Mucosa of stomach (tissue), 1 donor: Measurements from ENCODE around the gene ARVCF.

Experiments used
- H3K27me3 ChIP-seq: one replicate; pipeline ENCODE4 v1.7.0; 2013; ENCODE audit warnings: mild to moderate bottlenecking, low read length; ENCODE audit not compliant: control insufficient read depth, insufficient read depth
- H3K36me3 ChIP-seq: one replicate; pipeline ENCODE4 v1.7.0; 2013; ENCODE audit warnings: low read length; ENCODE audit not compliant: control insufficient read depth, insufficient read depth
- H3K4me1 ChIP-seq: one replicate; pipeline ENCODE4 v1.7.0; 2013; ENCODE audit warnings: mild to moderate bottlenecking, low read length; ENCODE audit not compliant: control insufficient read depth, insufficient read depth
- H3K4me3 ChIP-seq: one replicate; pipeline ENCODE4 v1.7.0; 2013; ENCODE audit warnings: low read length
- H3K9ac ChIP-seq: one replicate; pipeline ENCODE4 v1.7.0; 2013; ENCODE audit warnings: mild to moderate bottlenecking, low read length, moderate library complexity
- H3K9me3 ChIP-seq: one replicate; pipeline ENCODE4 v1.7.0; 2013; ENCODE audit warnings: mild to moderate bottlenecking, low read length, moderate library complexity; ENCODE audit not compliant: control insufficient read depth
- donor health status: Pancreatic carcinoma.

The ARVCF gene

DNA sequence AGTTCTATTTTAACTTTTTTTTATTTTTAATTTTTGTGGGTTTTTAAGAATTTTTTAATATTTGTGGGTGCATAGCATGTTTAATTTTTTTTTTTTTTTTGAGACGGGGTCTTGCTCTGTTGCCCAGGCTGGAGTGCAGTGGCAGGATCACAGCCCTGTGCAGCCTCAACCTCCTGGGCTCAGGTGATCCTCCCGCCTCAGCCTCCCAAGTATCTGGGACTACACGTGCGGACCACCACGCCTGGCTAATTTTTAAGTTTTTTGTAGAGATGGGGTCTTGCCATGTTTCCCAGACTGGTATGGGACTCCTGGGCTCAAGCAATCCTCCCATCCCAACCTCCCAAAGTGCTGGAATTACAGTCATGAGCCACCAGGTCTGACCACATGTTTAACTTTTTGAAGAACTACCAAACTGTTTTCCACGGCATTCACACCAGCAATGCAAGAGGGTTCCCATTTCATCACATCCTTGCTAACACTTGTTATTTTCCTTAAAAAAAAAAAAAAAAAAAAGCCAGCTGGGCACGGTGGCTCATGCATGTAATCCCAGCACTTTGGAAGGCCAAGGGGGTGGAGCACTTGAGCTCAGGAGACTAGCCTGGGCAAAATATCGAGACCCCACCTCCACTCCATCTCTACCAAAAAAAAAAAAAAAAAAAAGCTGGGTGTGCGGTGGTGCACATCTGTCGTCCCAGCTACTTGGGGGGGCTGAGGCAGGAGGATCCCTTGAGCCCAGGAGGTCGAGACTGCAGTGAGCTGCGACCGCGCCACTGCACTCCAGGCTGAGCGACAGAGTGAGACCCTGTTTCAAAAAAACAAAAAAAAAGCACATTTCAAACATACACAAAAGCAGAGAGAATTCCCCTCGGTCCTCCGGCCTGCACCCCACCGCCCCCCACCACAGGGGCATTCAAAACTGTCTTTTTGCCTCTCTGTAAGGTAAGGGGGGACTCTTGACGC lies 58.3 kb downstream of the ARVCF start:
- Histone ChIP-seq H3K9me3 (no peaks in the 10 kb centered on the region), H3K4me3 (no peak overlapping the region), H3K9ac (no peak overlapping the region), H3K27me3 (no peaks in the 10 kb centered on the region), H3K4me1 (peaks cover 44% of the 10 kb centered on the region), H3K36me3 (no peaks in the 10 kb centered on the region)

DNA sequence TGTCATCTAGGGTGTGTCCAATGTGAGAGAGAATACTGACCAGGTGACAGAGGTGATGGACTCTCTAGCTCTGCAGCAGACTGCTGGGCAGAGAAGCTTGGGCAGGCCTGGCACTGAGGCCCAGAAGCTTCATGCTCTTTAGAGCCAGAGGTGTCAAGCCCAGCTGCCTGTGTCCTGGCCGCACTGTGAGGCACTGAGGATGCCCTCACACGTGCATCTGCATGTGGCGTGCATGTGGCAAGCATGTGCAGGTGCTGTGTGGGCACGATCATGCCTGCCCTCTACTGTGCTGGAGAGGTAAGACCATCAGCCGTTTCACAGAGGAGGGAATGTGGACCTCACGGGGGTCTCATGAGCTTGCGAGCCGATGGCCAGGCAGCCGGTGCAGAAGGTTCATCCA lies 59.2 kb downstream of the ARVCF start:
- no peaks in the 10 kb centered on the region for H3K36me3 ChIP-seq
- H3K27me3 ChIP-seq: no peaks in the 10 kb centered on the region
- H3K9me3 ChIP-seq: no peaks in the 10 kb centered on the region
- peaks cover 37% of the 10 kb centered on the region for H3K4me1 ChIP-seq
- no peak overlapping the region for H3K4me3 ChIP-seq
- H3K9ac ChIP-seq: no peak overlapping the region

DNA sequence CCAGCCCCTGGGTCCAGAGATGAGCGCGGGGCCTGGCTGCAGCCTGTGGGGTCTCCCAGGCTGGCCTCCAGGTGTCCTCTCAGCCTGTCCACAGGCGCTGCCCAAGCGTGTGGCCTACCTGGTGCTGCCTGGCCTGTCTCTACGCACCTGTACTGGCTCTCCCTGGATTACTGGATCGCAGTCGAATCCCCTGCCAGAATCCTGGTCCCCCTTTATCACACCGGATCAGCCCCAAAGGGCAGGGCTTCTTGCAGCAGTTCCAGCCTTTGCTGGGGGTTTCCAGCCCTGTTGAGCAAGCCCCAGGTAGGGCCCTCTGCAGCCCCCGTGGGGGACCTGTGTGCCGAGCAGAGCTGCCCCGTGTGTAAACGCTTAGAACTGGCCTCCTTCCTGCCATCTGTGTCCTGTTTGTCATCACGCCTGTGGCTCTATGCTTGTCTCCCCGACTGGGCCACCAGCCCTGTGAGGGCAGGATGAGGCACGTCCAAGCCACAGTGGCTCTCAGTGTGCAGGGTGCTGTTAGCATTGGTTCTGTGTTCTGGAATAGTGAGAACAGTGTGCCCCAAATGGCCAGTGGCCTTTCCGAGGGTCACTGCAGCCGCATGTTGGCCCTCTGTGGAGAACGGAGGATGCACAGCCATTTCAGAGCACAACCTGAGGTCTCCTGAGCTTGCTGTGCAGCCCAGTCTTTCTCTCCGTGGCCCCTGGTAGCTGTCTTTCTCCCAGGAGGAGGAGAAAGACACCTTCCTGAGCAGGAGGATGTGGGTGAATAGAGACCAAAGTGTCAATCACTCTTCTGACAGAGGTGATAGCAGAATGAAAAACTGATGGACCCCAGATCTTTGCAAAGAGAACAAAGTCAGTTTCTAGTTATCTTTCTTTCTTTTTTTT lies 61.1 kb downstream of the ARVCF start:
- no peak overlapping the region for H3K9ac ChIP-seq
- no peak overlapping the region for H3K4me3 ChIP-seq
- no peaks in the 10 kb centered on the region for H3K36me3 ChIP-seq
- H3K4me1 ChIP-seq: peaks cover 19% of the 10 kb centered on the region
- H3K27me3 ChIP-seq: no peaks in the 10 kb centered on the region
- no peaks in the 10 kb centered on the region for H3K9me3 ChIP-seq

DNA sequence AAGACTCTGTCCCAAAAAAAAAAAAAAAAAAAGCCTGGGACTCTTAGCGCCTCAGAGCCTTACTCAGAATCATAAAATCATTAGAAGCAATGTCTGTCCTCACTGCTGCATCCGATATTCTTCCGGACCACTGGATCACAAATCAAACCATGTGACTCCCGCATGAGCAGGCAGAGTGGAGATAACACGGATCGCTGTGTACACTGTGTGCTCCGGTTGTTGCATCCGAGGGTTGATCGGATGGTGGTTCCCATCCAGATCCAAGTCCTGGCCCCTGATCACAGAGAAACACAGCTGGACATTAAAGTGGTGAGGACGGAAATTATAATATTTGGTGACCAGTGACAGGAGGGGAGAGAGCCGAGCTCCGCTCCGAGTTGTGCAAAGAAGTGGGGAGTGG lies 65.3 kb downstream of the ARVCF start:
- no peak overlapping the region for H3K9ac ChIP-seq
- no peaks in the 10 kb centered on the region for H3K9me3 ChIP-seq
- H3K27me3 ChIP-seq: no peaks in the 10 kb centered on the region
- peaks cover 13% of the 10 kb centered on the region for H3K4me1 ChIP-seq
- H3K4me3 ChIP-seq: no peak overlapping the region
- no peaks in the 10 kb centered on the region for H3K36me3 ChIP-seq

DNA sequence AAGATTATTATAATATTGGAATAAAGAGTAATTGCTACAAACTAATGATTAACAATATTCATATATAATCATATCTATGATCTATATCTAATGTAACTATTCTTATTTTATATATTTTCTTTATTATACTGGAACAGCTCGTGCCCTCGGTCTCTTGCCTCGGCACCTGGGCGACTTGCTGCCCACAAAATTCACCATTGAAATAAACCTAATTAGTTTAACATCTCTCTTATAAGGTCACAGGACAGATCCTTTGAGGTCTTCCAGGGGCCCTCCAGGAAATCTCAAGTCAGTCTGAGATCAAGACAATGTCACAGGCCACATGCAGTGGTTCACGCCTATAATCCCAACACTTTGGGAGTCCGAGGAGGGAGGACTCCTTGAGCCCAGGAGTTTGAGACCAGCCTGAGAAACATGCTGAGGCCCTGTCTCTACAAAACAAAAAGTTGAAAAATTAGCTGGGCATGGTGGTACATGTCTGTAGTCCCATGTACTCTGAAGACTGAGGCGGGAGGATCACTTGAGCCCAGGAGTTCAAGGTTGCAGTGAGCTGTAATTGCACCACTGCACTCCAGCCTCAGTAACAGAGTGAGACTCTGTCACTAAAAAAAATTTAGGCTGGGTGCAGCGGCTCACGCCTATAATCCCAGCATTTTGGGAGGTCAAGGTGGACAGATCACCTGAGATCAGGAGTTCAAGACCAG lies 68.4 kb downstream of the ARVCF start:
- peaks cover 7% of the 10 kb centered on the region for H3K4me1 ChIP-seq
- no peaks in the 10 kb centered on the region for H3K36me3 ChIP-seq
- no peaks in the 10 kb centered on the region for H3K9me3 ChIP-seq
- H3K9ac ChIP-seq: no peak overlapping the region
- H3K4me3 ChIP-seq: no peak overlapping the region
- no peaks in the 10 kb centered on the region for H3K27me3 ChIP-seq

DNA sequence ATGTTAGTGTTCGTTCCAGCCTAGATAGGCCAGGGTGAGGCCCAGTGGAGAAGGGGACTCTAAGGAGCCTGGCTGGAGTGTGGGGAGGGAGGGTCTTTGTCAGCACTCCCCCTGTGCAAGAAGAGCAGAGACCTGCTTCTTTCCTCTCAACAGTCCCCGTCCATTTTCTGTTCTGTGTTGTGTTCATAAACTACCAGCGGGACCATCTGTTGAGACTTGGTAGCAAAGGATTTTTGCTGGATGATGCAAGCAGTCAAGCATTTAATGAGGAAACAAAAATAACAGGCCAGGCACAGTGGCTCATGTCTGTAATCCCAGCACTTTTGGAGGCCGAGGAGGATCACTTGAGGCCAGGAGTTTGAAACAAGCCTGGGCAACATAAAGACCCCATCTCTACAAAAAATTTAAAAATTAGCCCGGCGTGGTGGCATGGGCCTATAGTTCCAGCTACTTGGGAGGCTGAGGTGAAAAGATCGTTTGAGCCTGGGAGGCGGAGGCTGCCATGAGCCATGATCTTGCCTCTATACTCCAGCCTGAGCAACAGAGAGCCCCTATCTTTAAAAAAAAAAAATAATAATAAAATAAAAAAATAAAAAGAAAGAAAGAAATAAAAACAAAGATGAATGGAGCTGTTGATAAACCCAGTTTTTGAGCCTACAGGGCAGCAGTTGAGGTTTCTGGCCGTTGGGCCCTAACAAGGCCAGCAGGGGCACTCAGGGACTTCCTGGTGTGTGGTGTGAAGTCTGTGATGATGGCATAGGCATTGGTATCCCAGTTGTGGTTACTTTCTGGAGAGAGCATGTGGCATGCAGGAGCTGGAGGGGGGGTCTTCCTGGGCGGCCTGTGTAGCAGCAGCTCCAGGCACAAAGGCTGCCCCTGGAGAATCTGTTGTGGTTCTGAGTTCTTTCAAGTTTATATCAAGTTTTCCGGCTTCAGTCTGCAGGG lies 73.3 kb downstream of the ARVCF start:
- no peaks in the 10 kb centered on the region for H3K36me3 ChIP-seq
- peak overlapping the region; percentile 53 for H3K4me3 ChIP-seq
- peak overlapping the region; percentile 89 for H3K9ac ChIP-seq
- H3K27me3 ChIP-seq: no peaks in the 10 kb centered on the region
- H3K4me1 ChIP-seq: peaks cover 33% of the 10 kb centered on the region
- no peaks in the 10 kb centered on the region for H3K9me3 ChIP-seq

DNA sequence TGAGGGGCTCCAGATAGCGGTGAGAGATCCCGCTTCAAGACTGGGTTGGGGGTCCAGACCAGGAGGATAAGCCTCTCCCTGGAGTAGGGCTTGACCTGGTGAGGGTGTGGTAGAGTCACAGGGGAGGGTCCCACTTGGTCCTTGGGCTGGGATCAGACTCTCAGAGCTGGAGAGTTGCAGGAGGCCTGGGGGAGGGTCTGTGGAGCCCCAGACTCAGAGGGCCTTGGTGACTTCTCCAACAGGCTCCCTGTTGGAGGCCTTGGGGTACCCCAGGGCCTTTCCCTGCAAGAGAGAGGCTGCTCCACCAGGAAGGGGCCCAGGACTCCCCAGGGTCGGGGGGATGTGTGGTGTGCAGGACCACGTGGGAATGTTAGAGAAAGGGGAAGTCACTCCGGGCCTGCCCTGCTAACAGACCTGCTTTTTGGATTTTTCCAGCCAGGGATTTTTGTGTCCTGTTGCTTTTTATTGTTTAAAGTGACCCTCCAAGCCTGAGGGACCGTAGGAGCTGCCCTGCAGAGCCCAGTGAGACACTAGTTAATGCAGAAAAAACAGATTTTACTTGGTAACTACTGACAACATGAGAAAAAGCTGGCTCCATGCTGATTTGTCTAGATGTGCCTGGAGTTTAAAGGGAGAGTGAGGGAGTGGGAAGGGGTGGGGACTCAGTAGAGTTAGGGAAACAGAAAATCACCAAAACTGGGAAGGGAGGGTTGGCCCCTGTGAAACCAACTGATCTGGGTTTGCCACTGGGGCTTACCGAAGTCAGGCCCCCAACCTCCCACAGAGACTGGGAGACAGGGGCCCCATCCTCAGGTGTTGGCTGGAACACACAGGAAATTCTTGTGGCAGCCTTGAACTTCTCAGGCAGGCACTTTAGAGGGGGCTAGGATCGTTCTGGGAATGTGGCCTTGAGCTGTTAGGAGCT lies 74.2 kb downstream of the ARVCF start:
- Histone ChIP-seq H3K4me1 (peaks cover 38% of the 10 kb centered on the region), H3K36me3 (no peaks in the 10 kb centered on the region), H3K9ac (peak overlapping the region; percentile 89), H3K9me3 (no peaks in the 10 kb centered on the region), H3K4me3 (peak overlapping the region; percentile 53), H3K27me3 (no peaks in the 10 kb centered on the region)

DNA sequence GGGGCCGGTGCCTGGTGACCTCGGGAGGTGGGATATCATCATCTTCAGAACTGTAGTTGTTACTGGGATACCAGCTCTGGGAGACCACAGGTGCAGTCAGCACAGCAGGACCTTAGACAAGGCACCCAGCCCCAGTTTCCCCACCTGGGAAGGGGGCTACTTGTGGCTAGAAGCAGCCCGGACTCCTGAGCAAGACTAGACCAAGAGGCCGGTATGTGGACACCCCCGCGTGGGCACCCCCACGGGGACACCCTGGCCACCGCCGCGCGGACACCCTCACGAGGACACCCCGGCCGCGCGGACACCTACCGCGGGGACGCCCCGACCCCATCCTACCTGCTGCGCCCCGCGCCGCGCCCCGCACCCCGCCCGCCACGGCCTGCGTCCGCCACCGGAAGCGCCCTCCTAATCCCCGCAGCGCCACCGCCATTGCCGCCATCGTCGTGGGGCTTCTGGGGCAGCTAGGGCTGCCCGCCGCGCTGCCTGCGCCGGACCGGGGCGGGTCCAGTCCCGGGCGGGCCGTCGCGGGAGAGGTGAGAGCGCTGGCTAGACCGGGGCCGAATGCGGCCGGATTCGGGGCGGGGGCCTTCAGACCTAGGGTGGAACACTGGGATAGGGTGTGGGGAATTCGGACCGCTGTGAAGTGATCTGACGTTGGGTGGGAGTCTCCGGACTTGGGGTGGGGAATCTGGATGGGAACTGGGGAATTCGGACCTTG lies 75.1 kb downstream of the ARVCF start, which contains the start of the genes COMT and TXNRD2:
COMT (plus strand) TSS at position 408 of the 718 bp plus-strand sequence. CDS start 20,755 bp downstream, outside the sequence.
TXNRD2 (minus strand) TSS at position 454 of the 718 bp plus-strand sequence; CDS start at position 439, 15 bp downstream.
- no peaks in the 10 kb centered on the region for H3K36me3 ChIP-seq
- no peaks in the 10 kb centered on the region for H3K27me3 ChIP-seq
- H3K9ac ChIP-seq: peak within 1 kb of the TSS; percentile 89
- peaks cover 40% of the 10 kb centered on the region for H3K4me1 ChIP-seq
- no peaks in the 10 kb centered on the region for H3K9me3 ChIP-seq
- H3K4me3 ChIP-seq: peak within 1 kb of the TSS; percentile 53

DNA sequence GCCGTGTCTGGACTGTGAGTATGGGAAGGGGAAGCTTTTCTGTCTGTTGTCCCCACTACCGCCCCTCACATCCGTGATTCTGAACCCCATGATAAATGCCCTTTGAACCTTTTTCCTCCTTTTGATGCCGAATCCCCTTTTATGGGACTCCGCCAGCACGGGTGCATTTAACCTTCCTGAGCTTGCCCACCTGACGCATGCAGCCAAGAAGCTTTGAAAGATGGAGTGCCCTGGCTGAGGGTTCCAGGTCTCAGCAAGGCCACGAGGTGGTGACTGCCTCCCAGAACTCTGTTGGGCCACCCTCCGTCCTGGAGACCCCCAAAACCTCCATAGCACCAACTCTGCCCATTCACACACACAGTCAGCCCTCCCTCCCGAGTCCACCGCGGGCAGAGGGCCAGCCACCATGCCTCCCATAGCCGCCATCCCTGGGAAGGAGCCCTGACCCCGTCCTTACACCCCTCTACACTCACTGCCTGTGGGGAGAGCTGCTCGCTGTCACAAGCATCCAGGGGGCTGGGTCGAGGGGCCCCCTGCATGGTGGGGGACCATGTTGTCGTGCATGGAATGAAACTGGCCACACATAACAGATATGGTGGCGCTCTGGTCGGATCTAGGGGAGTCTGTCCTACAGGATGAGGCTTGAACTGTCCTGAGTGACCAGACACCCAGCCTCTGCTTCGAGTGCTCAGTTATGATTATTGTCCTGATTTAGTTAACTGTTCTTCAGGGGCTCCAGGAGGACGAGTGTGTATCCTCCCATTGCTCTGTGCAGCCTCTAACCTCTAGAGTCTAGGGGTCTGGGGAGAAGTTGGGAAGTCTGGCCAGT lies 75.9 kb downstream of the ARVCF start:
- H3K4me1 ChIP-seq: peaks cover 45% of the 10 kb centered on the region
- no peaks in the 10 kb centered on the region for H3K27me3 ChIP-seq
- H3K4me3 ChIP-seq: peak overlapping the region; percentile 53
- H3K9me3 ChIP-seq: no peaks in the 10 kb centered on the region
- H3K9ac ChIP-seq: peak overlapping the region; percentile 89
- no peaks in the 10 kb centered on the region for H3K36me3 ChIP-seq
